Measurements from ENCODE around the gene AUTS2.

AUTS2 gene

DNA sequence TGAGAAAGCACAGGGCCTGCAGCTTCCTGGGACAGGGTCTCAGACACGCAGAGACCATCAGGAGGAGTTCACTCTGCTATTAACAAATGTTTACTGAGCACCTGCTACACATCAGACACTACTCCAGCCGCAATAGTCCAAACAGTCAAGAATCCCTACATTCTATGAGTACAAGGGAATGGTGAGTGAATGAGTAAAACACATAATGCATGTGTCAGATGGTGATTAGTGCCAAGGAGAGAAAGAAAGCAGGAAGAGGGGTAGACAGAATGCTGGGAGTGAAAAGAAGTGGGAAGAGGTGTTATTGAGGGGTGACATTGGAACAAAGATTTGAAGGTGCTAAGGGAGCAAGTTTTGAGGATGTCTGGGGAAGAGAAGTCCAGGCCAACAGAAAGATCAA lies 899.5 kb downstream of the AUTS2 start:
- DNase-seq = no peak

DNA sequence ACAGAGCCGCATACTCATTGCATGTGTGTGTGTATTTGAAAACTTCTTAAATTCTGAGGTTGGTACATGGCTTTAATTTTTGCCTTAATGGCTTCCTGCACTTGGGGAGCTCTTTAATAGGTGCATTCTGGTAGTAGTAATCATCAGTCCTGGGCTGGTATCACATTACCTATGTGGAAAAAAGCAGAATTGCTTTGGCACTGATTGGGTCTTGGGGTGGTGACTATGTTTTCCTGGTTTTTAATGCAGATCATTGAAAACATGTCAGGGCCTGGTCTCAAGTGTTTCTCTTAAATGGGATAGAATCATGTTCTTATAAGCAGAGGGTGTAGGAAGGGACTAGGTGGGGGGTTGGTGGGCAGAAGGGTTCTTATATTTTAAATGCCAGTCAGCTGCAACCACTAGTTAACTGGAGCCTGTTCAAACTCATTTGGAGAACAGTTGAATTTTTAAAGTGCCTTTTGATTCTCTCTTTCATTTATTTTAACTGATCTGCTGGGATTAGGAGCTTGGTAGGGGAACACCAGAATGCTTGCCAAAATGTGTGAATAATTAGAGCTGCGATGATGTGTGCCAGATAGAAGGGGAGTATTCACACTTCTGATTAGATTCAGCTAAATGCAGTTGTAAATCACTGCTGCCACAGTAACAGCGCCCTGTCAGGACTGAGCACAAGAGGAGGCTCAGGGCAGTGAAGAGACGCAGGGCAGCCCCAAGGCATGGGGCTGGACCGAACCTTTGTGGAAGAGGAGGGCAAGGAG lies 900.1 kb downstream of the AUTS2 start:
- DNase-seq = no peak

DNA sequence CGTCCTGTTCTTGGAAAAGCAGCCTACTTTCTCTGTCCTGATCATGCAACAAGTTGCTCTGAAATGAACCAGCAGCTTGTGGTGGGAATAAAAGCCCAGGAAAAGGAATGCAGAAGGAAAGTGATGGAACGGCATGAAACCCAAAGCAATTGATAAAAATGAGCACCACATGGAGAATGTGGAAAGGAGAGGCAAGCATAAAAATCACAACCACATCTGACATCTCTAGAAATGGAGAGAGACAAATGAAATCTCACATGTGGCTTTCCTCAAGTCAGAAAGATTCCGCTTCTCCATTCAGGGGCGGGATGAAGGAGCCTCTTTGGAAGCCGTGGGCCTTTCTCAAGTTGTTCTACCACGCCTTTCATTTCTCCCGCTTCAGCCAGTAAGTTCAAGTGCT lies 902.0 kb downstream of the AUTS2 start:
- no peak for DNase-seq

DNA sequence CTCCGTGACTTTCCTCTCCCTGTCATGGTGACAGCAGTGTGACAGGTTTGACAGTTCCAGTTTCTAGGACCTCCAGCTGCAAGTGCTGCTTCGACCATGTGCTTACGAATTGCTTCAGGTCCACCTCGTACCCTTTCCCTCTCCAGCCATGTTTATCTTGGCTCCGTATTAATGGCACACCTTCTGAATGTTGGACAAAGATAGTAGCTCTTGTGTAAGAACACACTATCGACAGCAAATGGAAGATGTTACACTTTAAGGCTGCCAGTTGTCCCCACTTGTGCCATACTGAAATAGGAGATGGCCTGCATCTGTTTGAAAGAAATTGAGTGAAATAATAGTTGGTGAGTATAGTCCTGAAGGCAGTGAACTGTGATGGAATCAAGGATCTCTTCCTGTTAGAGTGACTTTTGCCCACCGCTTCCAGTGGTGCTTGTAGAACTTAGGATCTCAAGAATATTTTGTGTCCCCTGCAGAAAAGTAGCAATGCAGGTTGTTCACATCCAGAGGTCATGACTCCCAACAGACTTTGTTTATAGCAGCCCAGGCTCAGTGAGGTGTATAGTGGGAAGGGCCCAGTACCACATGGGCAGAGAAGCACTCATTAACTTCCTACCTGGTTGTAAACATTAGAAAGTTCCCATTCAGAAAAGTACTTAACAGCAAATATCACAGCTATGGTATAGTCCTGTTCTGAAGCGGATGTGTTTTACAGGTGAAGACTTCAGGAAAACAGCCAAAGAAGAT lies 904.0 kb downstream of the AUTS2 start:
- DNase-seq = no peak

DNA sequence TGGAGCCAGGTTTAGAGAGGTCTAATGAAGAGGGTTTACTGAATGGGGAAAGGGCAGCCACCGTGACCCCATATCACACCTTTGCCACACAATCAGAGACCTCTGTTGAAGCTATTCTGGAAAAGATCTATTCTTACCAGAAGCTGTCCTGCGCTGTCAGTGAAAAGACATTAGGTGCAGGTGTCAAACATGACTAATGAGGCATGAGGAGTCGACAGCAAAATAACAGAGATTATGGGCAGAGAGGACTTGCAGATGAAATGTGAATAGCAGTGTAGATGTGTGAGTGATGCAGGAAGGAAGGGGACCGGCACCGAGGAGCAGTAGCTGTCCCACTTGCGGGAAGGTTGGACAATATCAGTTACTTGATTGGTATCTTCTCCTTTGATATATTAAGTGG lies 906.0 kb downstream of the AUTS2 start:
- no peak for DNase-seq

DNA sequence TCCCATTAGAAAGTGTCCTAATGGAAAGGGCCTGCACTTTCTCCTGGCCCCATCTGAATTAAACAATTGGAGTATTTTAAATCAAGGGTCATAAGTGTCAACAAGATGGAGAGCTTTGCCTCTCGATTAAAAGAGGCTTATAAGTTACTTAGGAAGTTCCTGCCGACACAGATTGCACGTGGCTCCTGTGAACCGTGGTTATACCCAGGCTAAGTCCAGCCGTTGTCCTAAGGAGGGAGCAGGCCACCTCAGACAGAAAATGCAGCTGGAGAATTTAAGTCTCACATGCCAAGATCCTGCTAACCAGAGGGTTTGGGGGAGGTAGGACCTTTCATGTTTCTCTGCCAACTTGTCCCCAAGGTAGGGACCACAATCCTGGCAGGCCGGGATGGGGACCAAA lies 907.2 kb downstream of the AUTS2 start:
- no peak for DNase-seq

DNA sequence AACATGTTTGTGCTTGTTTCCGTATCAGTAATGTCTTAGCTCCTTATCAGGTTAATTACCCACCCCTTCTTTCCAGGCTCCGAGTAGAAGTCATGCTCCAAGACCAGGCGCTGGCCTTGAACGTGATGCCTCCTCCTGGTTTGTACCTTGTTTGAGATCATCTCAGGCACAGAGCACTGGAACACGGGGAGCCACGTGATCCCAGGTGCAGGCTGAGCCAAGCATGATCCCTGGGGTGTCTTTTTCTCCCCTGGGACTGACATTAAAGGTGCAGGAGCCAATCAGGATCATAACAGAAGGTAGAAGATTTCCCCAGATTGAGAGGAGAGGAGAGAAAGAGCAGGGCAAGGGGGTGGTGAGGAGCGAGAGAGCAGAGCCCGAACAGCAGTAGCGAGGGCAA lies 907.6 kb downstream of the AUTS2 start:
- DNase-seq = no peak

DNA sequence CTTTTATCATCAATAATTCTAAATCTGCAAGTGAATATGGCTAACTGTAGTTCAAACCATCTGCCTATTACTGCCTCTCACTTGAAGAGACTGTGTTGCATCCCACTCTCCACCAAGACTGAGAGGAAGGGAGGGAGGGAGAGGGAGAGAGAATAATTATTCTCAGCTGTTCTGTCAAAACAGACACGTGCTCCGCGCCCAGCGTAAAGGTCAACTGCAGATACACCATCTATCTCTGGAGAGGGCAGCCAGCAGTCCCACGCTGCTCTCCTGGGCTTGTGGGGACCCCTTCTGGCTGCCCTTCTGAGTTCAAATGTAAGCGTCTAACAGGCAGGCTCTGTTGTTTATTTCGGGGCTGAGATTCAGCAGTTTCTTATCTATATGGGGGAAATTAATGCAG lies 908.2 kb downstream of the AUTS2 start:
- no peak for DNase-seq

DNA sequence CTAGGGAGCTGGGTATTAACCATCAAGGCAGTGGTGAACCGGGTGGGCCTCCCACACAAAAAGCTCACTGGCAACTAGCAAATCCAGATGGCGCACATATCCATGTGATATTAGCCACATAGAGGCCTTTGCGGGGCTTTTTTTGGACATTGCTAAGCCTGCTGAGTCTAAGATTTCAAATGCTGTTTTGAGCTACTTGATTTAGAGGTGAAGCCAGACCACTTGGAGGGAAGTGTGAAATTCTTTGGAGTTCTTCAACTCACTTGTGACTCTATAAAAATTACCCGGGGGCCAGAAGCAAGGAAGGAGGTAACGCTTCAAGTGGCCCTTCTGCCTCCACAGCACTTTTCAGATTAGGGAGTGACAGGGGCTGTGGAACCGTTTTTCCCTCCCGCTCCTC lies 913.9 kb downstream of the AUTS2 start:
- DNase-seq = no peak

DNA sequence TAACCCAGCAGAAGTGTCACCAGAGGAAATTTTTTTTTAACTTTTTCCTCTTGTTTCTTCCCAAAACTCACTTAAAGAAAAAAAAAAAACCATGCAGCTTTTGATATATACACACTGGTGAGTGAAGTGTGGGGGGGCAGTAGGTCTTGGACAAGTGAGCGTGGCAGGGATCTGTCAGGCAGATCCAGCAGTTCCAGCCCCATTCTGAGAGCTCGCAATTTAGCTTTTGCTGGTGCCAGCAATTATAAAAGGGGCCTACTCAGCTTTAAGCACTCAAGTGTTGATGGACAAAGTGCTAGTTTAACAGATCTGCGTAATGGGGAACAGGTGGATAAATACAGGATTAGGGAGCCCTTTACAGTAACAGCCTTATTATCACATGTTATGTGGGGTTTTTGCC lies 914.5 kb downstream of the AUTS2 start:
- DNase-seq = no peak

DNA sequence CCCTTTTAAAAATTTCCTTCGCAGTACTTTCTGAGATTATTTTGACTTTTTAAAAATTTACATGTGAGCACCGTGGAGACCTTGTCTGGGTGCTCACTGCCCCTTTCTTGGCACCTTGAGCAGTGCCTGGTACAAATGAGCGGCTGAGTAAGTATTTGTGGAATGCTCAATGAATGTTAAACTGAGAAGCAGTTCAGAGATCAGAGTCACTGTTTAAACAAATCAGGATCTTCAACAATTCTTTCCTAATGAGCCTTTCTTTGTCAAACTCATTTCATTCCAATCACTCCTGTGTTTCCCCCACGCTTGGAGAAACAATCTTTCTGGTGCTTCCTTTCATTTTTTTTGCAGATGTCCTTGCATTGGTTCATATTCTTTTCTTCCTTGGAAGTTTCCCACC lies 922.3 kb downstream of the AUTS2 start:
- no peak for DNase-seq

DNA sequence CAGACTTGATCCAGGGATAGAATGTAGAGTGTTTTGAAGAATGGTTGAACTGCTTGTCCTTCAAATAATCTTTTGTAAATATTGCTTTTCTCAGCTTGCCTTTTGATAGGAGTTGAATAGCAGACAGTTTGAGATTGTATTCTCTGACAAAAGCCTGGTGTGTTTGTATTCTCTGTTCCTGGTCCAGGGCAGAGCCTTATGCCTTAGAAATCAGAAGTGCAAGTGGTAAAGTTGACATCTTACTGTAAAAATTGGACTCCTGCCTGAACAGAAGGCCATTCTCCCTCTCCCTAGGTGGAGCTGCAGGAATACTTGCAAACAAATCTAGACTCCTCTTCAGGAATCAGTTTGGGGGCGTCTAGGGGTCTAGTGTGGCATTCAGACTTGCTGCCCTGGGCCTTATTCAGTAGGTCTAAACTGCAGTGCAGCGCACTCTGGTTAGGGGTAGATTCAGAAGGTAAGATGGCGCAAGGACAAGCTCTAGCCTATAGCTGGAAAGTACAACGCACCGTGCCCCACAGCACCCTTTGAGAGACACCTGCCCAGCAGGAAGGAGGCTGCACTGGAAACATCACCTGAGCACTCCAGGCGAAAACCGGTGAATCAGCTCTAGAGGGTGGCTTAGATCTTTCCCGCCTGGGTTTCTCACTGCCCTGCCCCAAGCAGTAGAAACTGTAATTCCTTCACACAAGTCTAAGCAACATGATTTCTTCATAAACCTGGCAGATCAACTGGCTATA lies 925.1 kb downstream of the AUTS2 start:
- DNase-seq = no peak

DNA sequence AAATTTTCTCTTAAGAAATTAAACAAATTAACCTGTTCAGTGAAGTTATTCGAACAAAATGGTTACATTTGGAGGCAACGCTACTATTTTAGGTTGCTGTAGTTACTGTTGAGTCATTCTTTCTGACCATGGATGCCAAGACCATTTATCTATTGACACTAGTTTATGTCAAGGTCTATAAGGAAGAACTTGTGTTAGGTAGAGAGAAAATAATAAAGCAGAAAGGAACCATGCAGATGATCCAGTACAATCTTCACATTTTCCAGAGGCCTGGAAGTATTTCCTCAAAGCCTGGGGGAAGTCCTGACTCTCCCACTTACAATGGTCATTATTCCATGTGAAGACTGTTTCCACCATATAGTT lies 925.7 kb downstream of the AUTS2 start:
- no peak for DNase-seq

DNA sequence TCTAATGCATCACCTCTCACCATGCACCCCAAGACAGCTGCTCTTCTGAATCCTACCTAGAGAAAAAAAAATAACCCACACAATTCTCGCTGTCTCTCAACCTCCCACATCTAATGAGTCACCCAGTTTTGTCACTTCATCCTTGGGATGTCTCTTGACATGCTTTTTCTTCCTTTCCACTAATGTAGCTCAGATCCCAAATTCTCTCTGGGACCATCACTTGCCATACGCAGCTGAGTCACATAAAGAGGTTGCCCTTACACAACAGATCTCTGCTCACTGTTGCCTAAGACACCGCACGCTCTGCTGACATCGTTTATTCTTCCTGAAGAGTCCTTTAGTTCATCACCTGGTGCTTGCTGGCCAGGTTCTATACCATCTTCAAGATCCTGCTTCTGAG lies 927.7 kb downstream of the AUTS2 start:
- no peak for DNase-seq

DNA sequence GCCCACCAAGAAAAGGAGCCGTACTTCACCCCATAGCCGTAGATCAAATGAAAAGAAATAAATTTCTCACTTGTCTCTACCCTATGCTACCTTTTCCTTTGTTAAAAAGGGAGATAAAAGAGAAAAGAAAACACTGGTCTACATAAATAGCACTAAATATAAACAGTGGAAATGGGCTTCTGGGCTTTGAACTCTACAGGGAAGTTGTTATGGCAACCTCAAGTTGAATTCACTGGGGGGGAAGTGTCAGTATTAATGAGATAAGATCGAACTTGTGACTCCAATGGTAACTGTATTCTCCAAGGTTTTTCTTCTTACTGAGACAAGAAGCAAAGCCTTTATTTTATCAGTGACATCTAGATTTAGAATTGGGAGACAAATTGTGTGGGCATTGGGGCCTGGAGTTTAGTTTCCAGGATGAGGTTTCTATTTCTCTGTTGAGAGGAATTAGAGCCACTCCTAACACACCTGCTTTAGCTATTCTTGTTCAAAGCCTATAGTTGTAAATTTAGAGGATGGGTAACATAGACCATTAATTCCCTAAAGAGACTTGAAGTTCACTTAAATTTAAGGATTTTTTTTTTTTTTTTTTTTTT lies 929.3 kb downstream of the AUTS2 start:
- DNase-seq = no peak

DNA sequence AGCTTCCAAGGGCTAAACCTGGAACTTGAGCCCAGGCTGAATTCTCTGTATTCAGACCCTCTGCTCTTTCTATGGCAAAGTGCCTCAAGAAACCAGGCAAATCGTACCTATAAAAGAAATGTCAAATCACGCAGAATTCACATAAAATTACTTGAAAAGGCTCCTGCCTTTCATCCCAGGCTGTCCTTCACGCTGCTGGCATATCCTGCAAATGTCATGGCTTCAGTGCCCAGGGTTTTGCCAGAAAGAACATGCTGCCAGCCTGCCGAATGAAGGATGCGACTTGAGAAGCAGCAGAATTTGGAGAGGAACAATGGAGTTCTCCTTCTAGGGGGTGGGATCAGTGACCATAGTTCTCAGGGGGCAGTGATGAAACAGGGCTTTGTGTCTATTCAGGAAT lies 931.2 kb downstream of the AUTS2 start:
- no peak for DNase-seq

DNA sequence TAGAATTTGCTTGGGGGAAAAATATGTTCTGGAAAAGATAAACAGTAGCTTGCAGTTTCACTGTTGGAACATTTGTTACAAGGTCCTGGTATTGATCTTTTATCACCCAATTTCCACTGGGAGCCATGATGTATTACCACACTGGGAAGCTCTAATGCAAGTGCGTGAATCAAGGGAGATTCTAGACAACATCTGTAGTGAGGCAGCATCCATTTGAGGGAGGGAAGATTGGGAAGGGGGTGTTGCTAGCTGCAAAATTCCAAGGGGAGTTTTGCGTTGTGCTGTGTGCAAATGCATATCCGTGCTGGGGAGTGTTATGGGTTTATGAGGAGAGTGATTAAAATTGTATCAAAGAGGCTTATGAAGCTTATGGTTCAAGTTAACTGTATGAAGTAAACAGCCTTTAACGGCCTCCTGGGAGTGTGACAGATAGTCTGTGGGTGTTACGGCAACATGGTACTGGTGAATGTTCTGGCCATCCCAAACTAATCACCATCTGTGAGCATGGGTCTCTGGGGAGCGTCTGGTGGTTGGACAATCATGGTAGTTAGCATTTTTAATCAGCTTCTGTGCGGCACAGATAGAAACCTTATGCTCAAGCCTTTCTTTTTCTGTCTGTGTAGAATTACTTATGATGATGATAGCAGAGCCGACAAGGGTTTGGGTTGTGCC lies 931.8 kb downstream of the AUTS2 start:
- no peak for DNase-seq

DNA sequence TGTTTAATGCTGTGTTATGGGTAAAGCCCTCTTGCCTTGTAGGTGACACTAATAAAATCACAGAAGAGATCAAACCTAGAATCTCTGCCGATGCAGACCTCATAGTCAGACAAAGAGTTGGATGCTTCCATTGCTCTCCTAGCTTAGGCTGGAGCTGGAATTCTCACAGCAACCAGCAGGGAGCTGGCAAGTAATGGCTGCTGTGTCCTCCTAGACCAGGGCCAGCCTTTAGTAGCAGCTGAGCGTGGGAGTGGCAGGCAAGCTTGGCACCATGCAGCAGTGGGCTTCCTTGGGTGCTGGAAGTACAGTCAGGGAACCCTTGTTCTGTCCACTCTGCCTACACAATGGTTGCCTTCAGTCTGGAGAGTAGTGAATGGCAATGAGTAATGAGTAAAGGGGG lies 935.3 kb downstream of the AUTS2 start:
- DNase-seq = no peak

DNA sequence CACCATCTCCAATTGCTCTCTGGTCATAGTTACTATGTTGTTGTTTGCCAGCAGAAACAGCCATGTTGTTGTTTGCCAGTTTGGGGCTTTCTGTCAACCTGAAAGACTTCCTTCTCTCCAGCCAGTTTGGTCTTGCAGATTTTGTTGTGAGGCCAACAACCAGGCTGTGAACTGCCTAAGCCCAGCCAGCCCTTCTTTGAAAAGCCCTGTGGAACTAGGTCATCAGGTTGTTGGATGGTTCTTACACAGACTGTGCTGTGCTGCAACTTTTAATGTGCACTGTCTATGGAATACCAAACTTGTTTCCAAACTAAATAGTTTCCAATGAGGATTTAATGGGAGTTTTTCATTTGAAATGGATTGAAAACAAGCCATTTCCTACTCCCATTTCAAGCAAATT lies 940.9 kb downstream of the AUTS2 start:
- no peak for DNase-seq

DNA sequence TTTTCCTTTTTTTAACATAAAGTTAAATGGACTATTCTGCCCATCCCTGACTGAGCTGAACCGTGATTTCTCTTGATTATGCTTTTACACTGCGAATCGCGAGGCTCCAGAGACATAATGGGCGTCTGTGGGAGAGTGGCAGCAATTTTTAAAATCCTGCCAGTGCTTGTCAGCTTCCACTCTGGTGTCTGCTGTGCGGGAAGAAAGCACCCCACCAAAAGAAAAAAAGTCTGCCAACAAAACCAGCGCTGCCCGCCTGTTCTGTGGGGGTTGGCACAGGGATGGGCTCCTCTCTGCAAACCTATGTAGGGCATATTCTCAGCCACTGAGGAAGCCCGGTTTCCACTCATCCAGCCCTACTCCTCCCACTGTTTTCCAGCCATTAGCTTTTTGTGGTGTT lies 941.3 kb downstream of the AUTS2 start:
- DNase-seq = no peak

DNA sequence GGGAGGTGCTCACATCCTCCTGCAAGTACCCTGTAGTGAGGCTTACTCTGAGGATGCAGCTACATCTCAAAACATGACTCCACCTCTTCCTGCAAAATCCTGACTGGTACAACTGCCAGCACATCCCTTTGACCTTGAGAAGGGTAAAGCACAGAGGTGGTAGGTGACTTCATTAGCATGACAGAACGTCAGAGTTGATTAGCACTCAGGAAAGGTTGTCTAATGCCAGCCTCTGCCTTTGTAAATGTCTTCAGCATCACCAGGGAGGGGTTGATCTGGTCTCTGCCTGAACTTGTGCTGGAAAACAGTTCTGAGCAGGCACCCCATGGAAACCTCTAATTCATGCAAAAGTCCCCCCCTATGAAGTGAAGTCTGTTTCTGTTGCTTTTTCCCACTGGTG lies 942.4 kb downstream of the AUTS2 start:
- DNase-seq = no peak

DNA sequence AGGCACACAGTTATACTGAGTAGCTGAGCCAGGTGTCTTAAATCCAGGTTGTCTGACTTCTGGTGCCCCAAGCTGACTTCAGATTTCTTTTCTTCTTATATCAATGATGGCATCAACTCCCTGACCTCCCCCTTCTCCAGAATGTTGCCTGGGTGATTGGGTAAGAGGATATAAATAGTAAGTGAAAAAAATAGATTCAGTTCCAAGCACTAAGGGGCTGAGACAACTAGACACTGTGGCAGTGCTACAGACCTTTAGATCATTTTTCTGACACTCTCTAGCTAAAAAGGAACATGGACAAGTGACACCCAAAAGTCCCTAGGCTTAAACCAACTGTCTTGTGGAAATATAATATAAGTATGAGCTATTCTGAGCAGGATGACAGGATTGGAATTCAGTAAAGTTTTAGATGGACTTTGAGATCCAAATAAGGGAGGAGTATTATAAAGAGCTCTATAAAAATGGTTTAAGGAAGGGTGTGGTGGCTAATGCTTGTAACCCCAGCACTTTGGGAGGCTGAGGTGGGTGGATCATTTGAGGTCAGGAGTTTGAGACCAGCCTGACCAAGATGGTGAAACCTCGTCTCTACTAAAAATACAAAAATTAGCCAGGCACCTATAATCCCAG lies 944.6 kb downstream of the AUTS2 start:
- DNase-seq = no peak

DNA sequence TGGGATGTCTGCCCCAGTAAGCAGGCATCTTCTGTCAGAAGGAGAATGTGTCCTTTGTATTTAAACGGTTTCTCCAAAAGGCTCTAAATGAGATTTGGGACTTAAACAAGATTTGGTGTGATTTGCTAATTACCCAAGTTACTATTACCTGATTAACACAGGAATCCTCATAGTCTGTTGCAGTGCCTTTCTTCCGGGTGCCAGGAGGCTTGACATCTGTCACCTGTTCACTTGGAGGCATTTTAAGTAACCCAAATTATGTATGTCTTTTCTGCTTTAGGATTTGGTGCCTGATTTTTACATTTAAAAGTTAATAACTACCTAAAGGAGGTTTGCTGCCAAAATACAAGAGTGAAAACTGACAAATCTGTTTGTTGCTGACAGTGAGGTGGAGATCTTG lies 945.7 kb downstream of the AUTS2 start:
- DNase-seq = no peak

Measured in activated CD8-positive, alpha-beta memory T cell treated with anti-CD3 and anti-CD28 coated beads, Interleukin-2, amount 50 U/mL, for 48 hours (primary cell).